Tibial nerve (tissue), 4 donors: ENCODE measurements around the gene PPM1F.

Experiments
- CTCF ChIP-seq, 5 experiments: fragments of 200-600 bp in 3 of 5; fragments of 450-650 bp in 2 of 5; sonication (generic) in 3 of 5; IDR thresholded peaks; one replicate each; pipeline ENCODE4 v1.5.1; 2016 to 2019; ENCODE audit warnings: antibody characterized with exemption in 5 of 5, mild to moderate bottlenecking in 3 of 5, moderate library complexity in 2 of 5
- EP300 ChIP-seq, 2 donors: sonication (generic); formaldehyde crosslinking; IDR thresholded peaks; one replicate each; pipeline ENCODE4 v1.6.1; 2017; ENCODE audit warnings: antibody characterized with exemption in 2 of 2, mild to moderate bottlenecking in 1 of 2

GRCh38 chr22:21932347-21932746 is 20.3 kb downstream of the PPM1F start:
- TF ChIP-seq CTCF (IDR thresholded peaks at IDR 0.05): no peak
- TF ChIP-seq EP300 (IDR thresholded peaks at IDR 0.05): no peak
